Midbrain (tissue), 1 donor: Measurements from ENCODE around the gene LRRC41.
"Not testable (repeated sequence)": the region's sequence is repeated elsewhere in the genome, so short reads cannot be mapped to it uniquely, and the experiment has no call there.

Experiments used
- DNase-seq: peaks from one replicate; lab custom pipeline; 2025; lab: John Stamatoyannopoulos, UW

Gene LRRC41

GRCh38 chr1:46322191-46322590 is 18.8 kb upstream of the LRRC41 start:
- DNase-seq, result not testable (repeated sequence)

- not testable (repeated sequence) for DNase-seq
Measured at GRCh38 chr1:46319960-46320914, 16.8 kb upstream of the LRRC41 start.

- DNase-seq, result not testable (repeated sequence)
Measured at GRCh38 chr1:46319301-46319700, 15.9 kb upstream of the LRRC41 start.

GRCh38 chr1:46317323-46317722 is 13.9 kb upstream of the LRRC41 start:
- no peak for DNase-seq

- DNase-seq, result no peak
Measured at GRCh38 chr1:46315669-46316403, 12.4 kb upstream of the LRRC41 start.

- no peak for DNase-seq
Measured at GRCh38 chr1:46310321-46310720, 6.9 kb upstream of the LRRC41 start.

DNA sequence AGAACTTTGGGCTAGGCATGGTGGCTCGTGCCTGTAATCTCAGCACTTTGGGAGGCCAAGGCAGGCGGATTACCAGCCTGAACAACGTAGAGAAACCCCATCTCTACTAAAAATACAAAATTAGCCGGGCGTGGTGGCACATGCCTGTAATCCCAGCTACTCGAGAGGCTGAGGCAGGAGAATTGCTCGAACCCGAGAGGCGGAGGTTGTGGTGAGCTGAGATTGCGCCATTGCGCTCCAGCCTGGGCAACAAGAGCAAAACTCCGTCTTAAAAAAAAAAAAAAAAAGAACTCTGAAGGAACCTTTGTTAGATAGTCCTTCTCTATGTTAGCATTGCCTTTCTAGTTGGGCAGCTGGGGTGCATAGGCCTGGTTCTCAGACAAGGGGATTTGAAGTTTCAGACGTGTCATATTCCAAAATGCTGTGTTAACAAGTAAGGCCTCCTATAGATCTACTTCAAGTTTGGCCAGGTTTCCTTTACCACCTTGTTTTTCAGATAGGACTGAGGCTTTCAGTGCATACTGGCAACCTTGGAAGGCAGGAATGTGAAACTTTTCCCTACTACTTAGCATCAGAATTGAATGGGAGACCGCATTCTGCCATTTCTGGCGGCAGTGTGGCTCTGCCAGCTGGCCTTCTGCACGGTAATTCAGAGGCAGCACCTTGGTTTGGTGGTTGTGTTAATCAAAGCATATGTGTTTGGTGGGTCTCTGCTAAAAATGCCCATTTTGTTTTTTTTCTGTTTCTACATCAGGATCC is 6.2 kb upstream of the LRRC41 start:
- no peak for DNase-seq

- DNase-seq, result no peak
Measured at GRCh38 chr1:46306159-46306530, 2.7 kb upstream of the LRRC41 start.

DNA sequence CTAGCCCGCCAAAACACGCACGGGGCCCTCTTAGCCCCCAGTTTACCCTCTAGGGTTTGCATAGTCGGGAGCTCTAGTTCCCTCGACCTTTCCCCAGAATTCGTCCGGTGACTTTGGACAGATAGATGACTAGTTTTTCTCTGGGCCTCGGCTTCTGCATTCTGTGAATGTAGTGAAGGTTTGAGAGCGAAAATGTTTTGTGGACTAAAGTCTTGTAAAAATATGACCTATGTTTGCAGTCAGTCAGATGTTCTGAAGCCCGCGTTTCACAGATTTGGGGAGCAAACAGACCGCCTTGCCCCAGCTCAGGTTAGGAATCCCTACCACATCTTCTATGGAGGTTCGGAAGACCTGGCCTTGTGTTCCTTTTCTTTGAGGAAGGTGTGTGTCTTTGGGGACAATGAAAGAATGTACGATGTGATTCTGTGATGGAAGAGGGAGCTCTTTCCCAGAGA is 483 bp upstream of the LRRC41 start:
- DNase-seq, result peak; percentile 69

DNA sequence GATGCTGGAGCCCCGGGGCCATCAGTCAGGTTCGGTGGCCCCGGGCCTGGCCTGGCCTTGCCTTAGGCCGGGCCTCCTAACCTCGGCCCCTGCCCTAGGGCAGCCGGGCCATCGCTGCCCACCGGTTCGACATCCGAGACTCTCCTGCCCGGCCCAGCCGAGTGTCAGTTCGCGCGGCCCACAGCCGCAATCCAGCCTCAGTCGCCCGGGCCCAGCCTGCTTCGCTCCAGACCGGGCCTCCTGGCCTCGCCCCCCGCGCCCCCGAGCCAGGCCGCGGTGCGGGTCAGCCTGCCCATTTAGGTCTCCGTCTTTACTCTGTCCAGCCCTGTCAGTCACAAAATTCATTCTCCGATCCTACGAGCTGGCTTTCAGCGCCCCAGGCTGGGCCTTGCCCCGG is 777 bp downstream of the LRRC41 start:
- DNase-seq, result peak; percentile 70

DNA sequence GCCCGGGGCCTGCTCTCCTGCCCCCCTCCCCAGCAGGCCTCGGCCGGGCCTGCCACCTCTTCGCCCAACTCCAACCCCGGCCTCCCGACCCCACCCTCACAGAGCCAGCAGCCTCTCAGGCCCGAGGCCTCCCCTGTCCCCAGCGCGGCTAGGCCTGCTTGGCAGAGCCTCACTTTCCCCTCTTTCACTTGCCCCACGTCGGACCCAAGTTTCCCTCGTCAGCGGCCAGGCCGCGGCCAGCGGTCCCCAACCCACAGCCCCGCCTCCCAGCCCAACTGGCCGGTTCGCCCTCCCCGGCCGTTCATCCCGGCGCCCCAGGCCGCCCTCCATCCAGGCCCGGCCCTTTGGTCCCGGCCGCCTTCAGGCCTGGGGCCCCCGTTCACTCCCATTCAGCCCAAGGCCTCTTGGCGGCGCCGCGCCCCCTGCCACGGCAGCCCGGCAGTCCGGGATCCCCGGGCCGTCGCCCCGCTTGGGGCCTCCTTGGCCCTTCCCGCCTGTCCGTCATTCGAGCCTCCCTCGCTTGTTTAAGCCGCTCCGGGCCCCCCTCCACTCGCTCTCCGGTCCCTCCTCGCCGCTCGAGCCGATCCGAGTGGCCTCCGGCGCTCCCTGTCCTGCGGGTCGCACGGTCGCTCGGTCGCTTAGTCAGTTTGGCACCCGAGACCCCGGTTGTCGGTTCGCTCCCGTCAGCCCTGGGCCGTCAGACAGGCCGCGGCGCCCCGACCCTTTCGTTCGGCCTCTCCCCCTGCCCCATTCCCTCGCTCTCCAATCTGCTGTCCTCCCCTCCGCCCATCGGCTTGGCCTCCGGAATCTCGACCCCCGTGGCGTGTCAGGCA is 1.4 kb downstream of the LRRC41 start:
- DNase-seq, result peak; percentile 39

GRCh38 chr1:46301406-46301807 is 2.0 kb downstream of the LRRC41 start:
- no peak for DNase-seq

GRCh38 chr1:46300673-46301405 is 2.6 kb downstream of the LRRC41 start:
- DNase-seq, result no peak

DNA sequence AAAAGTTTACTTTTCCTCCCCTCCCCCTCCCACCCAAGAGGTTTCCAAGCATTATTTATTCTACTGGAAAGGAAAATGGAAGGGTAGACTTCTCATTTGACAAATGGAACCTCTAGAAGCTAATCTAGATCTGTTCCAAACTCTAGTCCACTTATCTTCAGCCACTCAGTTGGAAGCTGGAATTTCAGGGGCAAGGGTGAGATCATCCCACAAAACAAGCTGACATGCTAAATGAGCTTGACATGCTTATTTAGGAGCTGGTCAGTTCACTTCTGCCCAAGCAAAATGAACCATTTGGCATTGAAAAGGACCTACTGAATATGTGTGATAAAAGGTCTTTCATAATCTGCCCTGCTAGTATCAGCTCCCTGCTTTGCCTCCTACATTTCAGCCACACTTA is 5.0 kb downstream of the LRRC41 start:
- no peak for DNase-seq

DNA sequence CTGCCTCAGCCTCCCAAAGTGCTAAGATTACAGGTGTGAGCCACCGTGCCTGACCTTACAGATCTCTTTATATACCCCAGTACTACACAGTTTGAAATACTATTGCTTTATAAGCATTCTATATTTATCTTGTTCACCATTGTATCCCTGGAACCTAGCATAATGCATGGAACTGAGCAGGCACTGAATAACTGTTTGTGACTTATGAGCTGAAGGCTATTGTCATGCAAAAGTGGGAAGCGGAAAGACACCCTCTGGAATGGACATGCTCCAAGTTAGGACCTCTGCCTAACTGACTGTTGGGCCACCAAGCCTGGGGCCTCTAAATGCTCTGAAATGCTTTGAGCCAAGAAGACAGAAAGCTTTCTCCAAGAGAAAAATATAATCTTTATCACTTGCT is 8.1 kb downstream of the LRRC41 start:
- no peak for DNase-seq

- DNase-seq, result no peak
Measured at GRCh38 chr1:46289976-46290375, 13.4 kb downstream of the LRRC41 start.

DNA sequence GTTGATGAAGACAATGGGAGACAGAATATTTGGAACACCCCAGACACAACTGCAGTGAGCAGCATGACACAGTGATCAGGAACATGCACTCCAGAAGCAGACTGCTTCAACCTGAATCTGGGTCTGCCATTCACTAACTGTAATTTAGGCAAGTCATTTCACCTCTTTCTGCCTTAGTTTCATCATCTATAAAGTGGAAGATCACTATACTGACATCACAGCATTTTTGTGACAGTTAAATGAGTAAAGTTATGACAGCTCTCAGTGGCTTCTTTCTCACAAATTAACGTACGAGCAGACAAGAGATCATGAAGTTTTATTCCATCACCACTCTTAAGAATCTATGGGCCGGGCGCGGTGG is 14.3 kb downstream of the LRRC41 start:
- DNase-seq, result no peak

GRCh38 chr1:46288485-46289133 is 14.8 kb downstream of the LRRC41 start:
- no peak for DNase-seq

GRCh38 chr1:46285730-46286477 is 17.5 kb downstream of the LRRC41 start:
- DNase-seq, result no peak
